ENCODE results near the gene EPO.

Gene EPO

DNA sequence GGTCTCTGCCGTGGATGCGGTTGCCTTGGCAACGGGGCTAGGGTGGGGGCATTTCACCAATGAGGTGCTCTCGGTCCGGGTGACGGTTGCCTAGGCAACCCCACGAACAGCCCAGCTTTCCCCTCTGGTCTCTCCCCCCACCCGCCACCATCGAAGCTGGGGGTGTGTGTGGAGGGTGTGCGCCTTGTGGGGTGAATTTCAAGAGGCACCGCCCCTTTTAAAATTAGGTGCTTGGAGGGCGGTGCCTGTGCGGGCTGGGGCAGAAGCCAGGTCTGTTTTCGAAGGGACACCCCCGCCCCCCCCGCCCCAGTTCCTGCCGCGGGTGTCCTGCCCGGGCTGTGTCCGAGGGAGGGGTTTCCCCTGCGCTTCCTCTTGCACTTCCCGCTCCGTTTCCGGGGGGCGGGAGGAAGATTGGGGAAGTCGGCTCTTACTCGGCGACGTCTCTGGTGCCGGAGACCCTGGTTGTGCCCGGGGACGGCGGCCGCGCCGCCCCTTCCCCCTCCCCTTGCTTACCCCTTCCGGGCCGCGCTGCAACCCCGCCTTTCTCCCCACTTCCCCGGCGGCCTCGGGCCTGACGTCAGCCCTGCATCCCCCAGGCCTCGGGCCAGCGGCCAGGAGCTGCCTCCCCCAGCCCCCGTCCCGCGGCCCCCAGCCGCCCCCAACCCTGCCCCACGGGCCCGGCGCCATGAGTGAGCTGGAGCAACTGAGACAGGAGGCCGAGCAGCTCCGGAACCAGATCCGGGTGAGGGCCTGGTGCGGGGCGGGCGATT lies 44.5 kb upstream of the EPO start:
- peak; percentile 68 for DNase-seq (ENCODE audit: low read depth)
- TF ChIP-seq, protein P1, sequence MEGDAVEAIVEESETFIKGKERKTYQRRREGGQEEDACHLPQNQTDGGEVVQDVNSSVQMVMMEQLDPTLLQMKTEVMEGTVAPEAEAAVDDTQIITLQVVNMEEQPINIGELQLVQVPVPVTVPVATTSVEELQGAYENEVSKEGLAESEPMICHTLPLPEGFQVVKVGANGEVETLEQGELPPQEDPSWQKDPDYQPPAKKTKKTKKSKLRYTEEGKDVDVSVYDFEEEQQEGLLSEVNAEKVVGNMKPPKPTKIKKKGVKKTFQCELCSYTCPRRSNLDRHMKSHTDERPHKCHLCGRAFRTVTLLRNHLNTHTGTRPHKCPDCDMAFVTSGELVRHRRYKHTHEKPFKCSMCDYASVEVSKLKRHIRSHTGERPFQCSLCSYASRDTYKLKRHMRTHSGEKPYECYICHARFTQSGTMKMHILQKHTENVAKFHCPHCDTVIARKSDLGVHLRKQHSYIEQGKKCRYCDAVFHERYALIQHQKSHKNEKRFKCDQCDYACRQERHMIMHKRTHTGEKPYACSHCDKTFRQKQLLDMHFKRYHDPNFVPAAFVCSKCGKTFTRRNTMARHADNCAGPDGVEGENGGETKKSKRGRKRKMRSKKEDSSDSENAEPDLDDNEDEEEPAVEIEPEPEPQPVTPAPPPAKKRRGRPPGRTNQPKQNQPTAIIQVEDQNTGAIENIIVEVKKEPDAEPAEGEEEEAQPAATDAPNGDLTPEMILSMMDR (IDR thresholded peaks at IDR 0.05; ENCODE audit: low read depth, low read length, missing control alignments) = no peak
- peak overlapping the region; percentile 98 for H3K4me3 ChIP-seq (ENCODE audit: low read depth, low read length)

- no peak for DNase-seq (ENCODE audit: low read depth)
- H3K4me3 ChIP-seq (ENCODE audit: low read depth, low read length) = peak overlapping the region; percentile 98
- TF ChIP-seq, protein P1 (IDR thresholded peaks at IDR 0.05; ENCODE audit: low read depth, low read length, missing control alignments) = no peak
Measured at GRCh38 chr7:100676501-100677306, 43.6 kb upstream of the EPO start.

- TF ChIP-seq, protein P1 (IDR thresholded peaks at IDR 0.05; ENCODE audit: low read depth, low read length, missing control alignments) = no peak
- no peak for DNase-seq (ENCODE audit: low read depth)
- no peak overlapping the region for H3K4me3 ChIP-seq (ENCODE audit: low read depth, low read length)
Measured at GRCh38 chr7:100677308-100678267, 42.7 kb upstream of the EPO start.

- no peak for DNase-seq (ENCODE audit: low read depth)
- H3K4me3 ChIP-seq (ENCODE audit: low read depth, low read length) = no peak overlapping the region
- TF ChIP-seq, protein P1 (IDR thresholded peaks at IDR 0.05; ENCODE audit: low read depth, low read length, missing control alignments) = no peak
Measured at GRCh38 chr7:100678291-100678984, 41.8 kb upstream of the EPO start.

DNA sequence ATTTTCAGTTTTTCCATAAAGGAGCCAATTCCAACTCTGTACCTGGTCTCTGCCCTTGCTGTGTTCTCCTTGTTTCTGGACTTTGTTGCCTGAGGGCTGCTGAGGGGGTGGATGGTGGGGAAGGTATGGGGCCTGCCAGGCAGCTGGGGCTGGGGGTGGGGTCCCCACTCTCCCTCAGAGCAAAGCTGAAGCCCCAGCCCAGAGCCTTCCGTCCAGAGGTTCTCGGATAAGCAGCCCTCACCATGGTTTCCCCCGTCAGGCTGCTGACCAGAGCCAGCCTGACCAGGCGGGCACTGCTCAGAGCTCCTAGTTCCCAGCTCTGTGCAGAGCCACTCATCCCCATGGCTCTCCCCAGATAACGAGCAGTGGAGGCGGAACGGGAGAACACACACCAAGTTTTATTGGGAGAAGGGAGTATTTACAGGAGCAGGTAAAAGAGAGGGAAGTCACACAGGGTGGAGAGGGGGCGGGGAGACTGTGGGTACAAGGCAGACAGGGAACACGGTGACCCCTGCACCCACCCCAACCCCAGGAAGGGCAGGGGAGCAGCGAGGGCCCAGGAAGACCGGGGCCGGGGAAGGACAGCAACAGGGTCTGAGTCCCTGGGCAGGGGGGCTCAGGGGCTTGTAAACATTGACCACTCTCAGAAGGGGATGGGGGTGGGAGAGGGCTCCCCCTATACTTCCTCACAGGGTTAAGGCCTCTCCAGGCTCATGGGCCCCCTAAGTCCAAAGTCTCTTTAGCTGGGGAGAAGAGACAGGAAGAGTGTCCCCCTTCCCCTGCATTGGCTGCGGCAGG lies 40.9 kb upstream of the EPO start:
- no peak for DNase-seq (ENCODE audit: low read depth)
- H3K4me3 ChIP-seq (ENCODE audit: low read depth, low read length) = no peak overlapping the region
- TF ChIP-seq, protein P1 (IDR thresholded peaks at IDR 0.05; ENCODE audit: low read depth, low read length, missing control alignments) = no peak

All from GM12864 (cell line).